WTC11 (cell line): Measurements from ENCODE around the gene BCAS3. TPM values are rescaled to one million over a fixed set of nuclear protein-coding genes. Genes with fewer than 3 reads are reported as not detected.

Experiments used
- ATAC-seq: fragments of 200-7000 bp; cut with Tn5 transposase; 2 replicates; pipeline ENCODE4 v1.10.0; 2021; ENCODE audit warnings: mild to moderate bottlenecking, moderate library complexity
- CTCF ChIA-PET: fragments of 300-600 bp; sonication (Branson Sonifier 250); formaldehyde crosslinking; loops from one replicate; lab custom pipeline; 2021; ENCODE audit warnings: antibody characterized with exemption; lab: Charles Lee
- POLR2A ChIA-PET: fragments of 350-600 bp; sonication (Branson Sonifier 250); formaldehyde crosslinking; loops from one replicate; lab custom pipeline; 2021; ENCODE audit warnings: antibody characterized with exemption; lab: Charles Lee
- DNase-seq: peaks from one replicate; pipeline ENCODE4 v3.0.0; 2021; ENCODE audit warnings: low spot score
- H3K27ac Mint-ChIP-seq: 2 replicates; pipeline ENCODE4 v1.8.0; 2021; ENCODE audit warnings: mixed read lengths
- H3K27me3 Mint-ChIP-seq: 2 replicates; pipeline ENCODE4 v1.8.0; 2021; ENCODE audit warnings: low read depth, mild to moderate bottlenecking, moderate library complexity, mixed read lengths
- H3K36me3 Mint-ChIP-seq: 2 replicates; pipeline ENCODE4 v1.8.0; 2021; ENCODE audit warnings: mixed read lengths
- H3K4me1 Mint-ChIP-seq: 2 replicates; pipeline ENCODE4 v1.8.0; 2022; ENCODE audit warnings: mixed read lengths
- H3K4me3 Mint-ChIP-seq: 2 replicates; pipeline ENCODE4 v1.8.0; 2021; ENCODE audit warnings: mild to moderate bottlenecking, moderate library complexity, mixed read lengths
- H3K9me3 Mint-ChIP-seq: 2 replicates; pipeline ENCODE4 v1.8.0; 2021; ENCODE audit warnings: mixed read lengths
- ATF1 ChIP-seq: sonication (generic); formaldehyde crosslinking; IDR thresholded peaks from 2 replicates; pipeline ENCODE4 v1.8.1; 2023; ENCODE audit warnings: mild to moderate bottlenecking, moderate library complexity, missing genetic modification reagents
- CREM ChIP-seq: sonication (generic); formaldehyde crosslinking; IDR thresholded peaks from 2 replicates; pipeline ENCODE4 v1.8.1; 2022; ENCODE audit warnings: mild to moderate bottlenecking, missing genetic modification reagents, moderate library complexity
- ETV6 ChIP-seq: sonication (generic); formaldehyde crosslinking; IDR thresholded peaks from 2 replicates; pipeline ENCODE4 v1.8.1; 2022; ENCODE audit warnings: mild to moderate bottlenecking, missing genetic modification reagents
- FOXJ3 ChIP-seq: sonication (generic); formaldehyde crosslinking; IDR thresholded peaks from 2 replicates; pipeline ENCODE4 v1.9.0; 2021; ENCODE audit warnings: missing genetic modification reagents, mild to moderate bottlenecking, borderline replicate concordance
- GABPB1 ChIP-seq: sonication (generic); formaldehyde crosslinking; IDR thresholded peaks from 2 replicates; pipeline ENCODE4 v1.8.1; 2023; ENCODE audit warnings: mild to moderate bottlenecking, missing genetic modification reagents
- GRHL2 ChIP-seq: fragments of 250-450 bp; sonication (Bioruptor Pico); IDR thresholded peaks from 2 replicates; pipeline ENCODE4 v1.8.0; 2022; ENCODE audit warnings: mild to moderate bottlenecking, moderate library complexity; ENCODE audit not compliant: insufficient replicate concordance, severe bottlenecking
- JUN ChIP-seq: sonication (generic); formaldehyde crosslinking; IDR thresholded peaks from 2 replicates; pipeline ENCODE4 v1.8.0; 2023; ENCODE audit warnings: mild to moderate bottlenecking, missing genetic modification reagents
- KAT7 ChIP-seq: sonication (generic); formaldehyde crosslinking; IDR thresholded peaks from 2 replicates; pipeline ENCODE4 v1.8.1; 2023; ENCODE audit warnings: missing genetic modification reagents, mild to moderate bottlenecking, borderline replicate concordance
- MYBL2 ChIP-seq: sonication (generic); formaldehyde crosslinking; IDR thresholded peaks from 2 replicates; pipeline ENCODE4 v1.8.1; 2023; ENCODE audit warnings: mild to moderate bottlenecking, moderate library complexity, missing genetic modification reagents
- OVOL2 ChIP-seq: fragments of 250-450 bp; sonication (Bioruptor Pico); IDR thresholded peaks from 2 replicates; pipeline ENCODE4 v1.9.0; 2021; ENCODE audit warnings: mild to moderate bottlenecking, borderline replicate concordance
- RELA ChIP-seq: sonication (generic); formaldehyde crosslinking; IDR thresholded peaks from 2 replicates; pipeline ENCODE4 v1.8.1; 2022; ENCODE audit warnings: missing genetic modification reagents, mild to moderate bottlenecking, borderline replicate concordance
- TEAD1 ChIP-seq: sonication (generic); formaldehyde crosslinking; IDR thresholded peaks from 2 replicates; pipeline ENCODE4 v1.8.0; 2022; ENCODE audit warnings: mild to moderate bottlenecking, missing genetic modification reagents
- TEAD4 ChIP-seq: sonication (generic); formaldehyde crosslinking; IDR thresholded peaks from 2 replicates; pipeline ENCODE4 v1.8.0; 2022; ENCODE audit warnings: mild to moderate bottlenecking, missing genetic modification reagents
- ZNF263 ChIP-seq: sonication (generic); formaldehyde crosslinking; IDR thresholded peaks from 2 replicates; pipeline ENCODE4 v1.8.1; 2022; ENCODE audit warnings: low read depth, mild to moderate bottlenecking, moderate library complexity, missing genetic modification reagents
- ZNF423 ChIP-seq: fragments of 250-450 bp; sonication (Bioruptor Pico); IDR thresholded peaks from 2 replicates; pipeline ENCODE4 v2.1.2; 2022; ENCODE audit warnings: mild to moderate bottlenecking, moderate library complexity
- total RNA-seq: library from RNA; stranded (reverse); gene quantifications from 3 replicates; pipeline ENCODE4 v1.2.3, GENCODE V29; 2021
- TF ChIP-seq, protein P1 (sequence below): fragments of 200-600 bp; IDR thresholded peaks from 2 replicates; pipeline ENCODE4 v1.8.0; 2022; ENCODE audit warnings: antibody characterized with exemption
- TF ChIP-seq, protein P2 (sequence below): fragments of 250-450 bp; sonication (Bioruptor Pico); IDR thresholded peaks from 2 replicates; pipeline ENCODE4 v1.9.0; 2021; ENCODE audit warnings: mild to moderate bottlenecking
- TF ChIP-seq, protein P3 (sequence below): sonication (generic); formaldehyde crosslinking; IDR thresholded peaks from 2 replicates; pipeline ENCODE4 v1.8.1; 2022; ENCODE audit warnings: mild to moderate bottlenecking, moderate library complexity, missing genetic modification reagents
- TF ChIP-seq, protein P4 (sequence below): fragments of 250-450 bp; sonication (Bioruptor Pico); IDR thresholded peaks from 2 replicates; pipeline ENCODE4 v1.9.0; 2021; ENCODE audit warnings: moderate library complexity, mild to moderate bottlenecking, inconsistent platforms, borderline replicate concordance
- TF ChIP-seq, protein P5 (sequence below): sonication (generic); formaldehyde crosslinking; IDR thresholded peaks from 2 replicates; pipeline ENCODE4 v1.8.0; 2023; ENCODE audit warnings: mild to moderate bottlenecking, missing genetic modification reagents
- TF ChIP-seq, protein P6 (sequence below): sonication (generic); formaldehyde crosslinking; IDR thresholded peaks from 2 replicates; pipeline ENCODE4 v1.8.1; 2022; ENCODE audit warnings: missing genetic modification reagents, borderline replicate concordance
- TF ChIP-seq, protein P7 (sequence below): sonication (generic); formaldehyde crosslinking; IDR thresholded peaks from 2 replicates; pipeline ENCODE4 v1.8.0; 2022; ENCODE audit warnings: mild to moderate bottlenecking, missing genetic modification reagents
- TF ChIP-seq, protein P8 (sequence below): sonication (generic); formaldehyde crosslinking; IDR thresholded peaks from 2 replicates; pipeline ENCODE4 v1.8.1; 2022; ENCODE audit warnings: mild to moderate bottlenecking, missing genetic modification reagents, moderate library complexity, borderline replicate concordance

Gene BCAS3
- total RNA-seq, 1 experiment from 2014 or later, result 15.5 TPM

DNA sequence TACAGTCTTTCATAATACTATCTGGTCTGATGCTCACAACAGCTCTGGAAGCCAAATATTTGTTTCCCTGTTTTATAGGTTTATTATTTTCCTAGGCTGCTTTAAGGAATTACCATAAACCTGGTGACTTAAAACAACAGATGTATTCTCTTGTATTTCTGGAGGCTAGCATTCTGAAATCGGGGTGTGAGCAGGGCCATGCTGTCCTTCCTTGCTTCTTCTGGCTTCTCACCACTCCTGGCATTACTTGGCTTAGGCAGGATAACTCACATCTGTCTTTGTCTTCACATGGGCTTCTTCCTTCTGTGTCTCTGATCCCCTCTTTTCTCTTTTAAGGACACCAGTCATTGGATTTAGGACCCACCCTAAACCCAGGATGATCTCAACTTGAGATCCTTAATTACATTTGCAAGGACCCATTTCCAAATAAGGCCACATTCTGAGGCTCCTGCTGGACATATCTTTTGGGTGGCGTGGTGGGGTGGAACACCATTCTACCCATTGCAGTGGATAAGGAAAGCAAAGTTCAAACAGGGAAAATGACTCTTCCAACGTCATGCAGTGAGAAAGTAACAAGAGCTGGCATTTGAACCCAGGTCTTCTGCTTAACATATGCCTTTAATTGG is 682.8 kb downstream of the BCAS3 start:
- no peak overlapping the region for H3K4me3 Mint-ChIP-seq
- TF ChIP-seq ETV6 (no peak), ZNF423 (CRISPR knock-in tag) (no peak), CREM (no peak), FOXJ3 (CRISPR knock-in tag) (no peak), TEAD1 (no peak), RELA (no peak)
- TF ChIP-seq, protein P1, sequence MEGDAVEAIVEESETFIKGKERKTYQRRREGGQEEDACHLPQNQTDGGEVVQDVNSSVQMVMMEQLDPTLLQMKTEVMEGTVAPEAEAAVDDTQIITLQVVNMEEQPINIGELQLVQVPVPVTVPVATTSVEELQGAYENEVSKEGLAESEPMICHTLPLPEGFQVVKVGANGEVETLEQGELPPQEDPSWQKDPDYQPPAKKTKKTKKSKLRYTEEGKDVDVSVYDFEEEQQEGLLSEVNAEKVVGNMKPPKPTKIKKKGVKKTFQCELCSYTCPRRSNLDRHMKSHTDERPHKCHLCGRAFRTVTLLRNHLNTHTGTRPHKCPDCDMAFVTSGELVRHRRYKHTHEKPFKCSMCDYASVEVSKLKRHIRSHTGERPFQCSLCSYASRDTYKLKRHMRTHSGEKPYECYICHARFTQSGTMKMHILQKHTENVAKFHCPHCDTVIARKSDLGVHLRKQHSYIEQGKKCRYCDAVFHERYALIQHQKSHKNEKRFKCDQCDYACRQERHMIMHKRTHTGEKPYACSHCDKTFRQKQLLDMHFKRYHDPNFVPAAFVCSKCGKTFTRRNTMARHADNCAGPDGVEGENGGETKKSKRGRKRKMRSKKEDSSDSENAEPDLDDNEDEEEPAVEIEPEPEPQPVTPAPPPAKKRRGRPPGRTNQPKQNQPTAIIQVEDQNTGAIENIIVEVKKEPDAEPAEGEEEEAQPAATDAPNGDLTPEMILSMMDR, result no peak
- TF ChIP-seq, protein P2, sequence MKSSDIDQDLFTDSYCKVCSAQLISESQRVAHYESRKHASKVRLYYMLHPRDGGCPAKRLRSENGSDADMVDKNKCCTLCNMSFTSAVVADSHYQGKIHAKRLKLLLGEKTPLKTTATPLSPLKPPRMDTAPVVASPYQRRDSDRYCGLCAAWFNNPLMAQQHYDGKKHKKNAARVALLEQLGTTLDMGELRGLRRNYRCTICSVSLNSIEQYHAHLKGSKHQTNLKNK, result no peak
- TF ChIP-seq, protein P3, sequence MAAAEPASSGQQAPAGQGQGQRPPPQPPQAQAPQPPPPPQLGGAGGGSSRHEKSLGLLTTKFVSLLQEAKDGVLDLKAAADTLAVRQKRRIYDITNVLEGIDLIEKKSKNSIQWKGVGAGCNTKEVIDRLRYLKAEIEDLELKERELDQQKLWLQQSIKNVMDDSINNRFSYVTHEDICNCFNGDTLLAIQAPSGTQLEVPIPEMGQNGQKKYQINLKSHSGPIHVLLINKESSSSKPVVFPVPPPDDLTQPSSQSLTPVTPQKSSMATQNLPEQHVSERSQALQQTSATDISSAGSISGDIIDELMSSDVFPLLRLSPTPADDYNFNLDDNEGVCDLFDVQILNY (CRISPR knock-in tag), result no peak
- TF ChIP-seq, protein P4, sequence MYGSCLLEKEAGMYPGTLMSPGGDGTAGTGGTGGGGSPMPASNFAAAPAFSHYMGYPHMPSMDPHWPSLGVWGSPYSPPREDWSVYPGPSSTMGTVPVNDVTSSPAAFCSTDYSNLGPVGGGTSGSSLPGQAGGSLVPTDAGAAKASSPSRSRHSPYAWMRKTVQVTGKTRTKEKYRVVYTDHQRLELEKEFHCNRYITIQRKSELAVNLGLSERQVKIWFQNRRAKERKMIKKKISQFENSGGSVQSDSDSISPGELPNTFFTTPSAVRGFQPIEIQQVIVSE (CRISPR knock-in tag), result no peak
- no peaks in the 10 kb centered on the region; the same call in 1 of the 2 replicates for H3K27me3 Mint-ChIP-seq
- H3K36me3 Mint-ChIP-seq, result no peaks in the 10 kb centered on the region
- no peaks in the 10 kb centered on the region for H3K9me3 Mint-ChIP-seq
- ChIA-PET POLR2A (no interaction called here), CTCF (interaction anchor here (1.0 to 1.2 kb wide), 2 partner anchors 14 to 15 kb away, joined by 3 to 4 read pairs; no protein-coding TSS in a partner anchor)
- no peak overlapping the region for H3K27ac Mint-ChIP-seq
- H3K4me1 Mint-ChIP-seq, result peaks cover 8% of the 10 kb centered on the region
- DNase-seq (no peak), ATAC-seq (no peak)

DNA sequence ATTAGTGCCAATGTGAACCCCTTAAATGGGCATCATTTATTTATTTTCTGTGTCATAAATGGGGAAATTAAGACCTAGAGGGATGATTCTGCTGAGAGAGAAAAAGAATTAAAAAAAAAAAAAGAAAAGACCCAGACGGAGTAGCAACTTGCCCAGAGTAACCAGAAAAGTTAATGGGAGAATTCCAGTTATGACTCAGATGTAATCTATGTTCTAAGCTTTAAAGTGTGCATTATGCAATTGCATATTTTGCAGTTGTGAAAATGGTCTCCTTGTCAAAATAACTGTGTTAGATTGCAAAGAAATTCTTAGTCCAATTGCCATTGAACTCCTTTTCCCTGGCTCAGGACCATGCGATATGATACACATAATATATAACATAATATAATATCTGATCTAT is 683.4 kb downstream of the BCAS3 start:
- no peaks in the 10 kb centered on the region; the same call in 1 of the 2 replicates for H3K27me3 Mint-ChIP-seq
- ChIA-PET POLR2A (no interaction called here), CTCF (no interaction called here)
- H3K27ac Mint-ChIP-seq, result no peak overlapping the region
- TF ChIP-seq TEAD4 (CRISPR knock-in tag) (no peak), ZNF263 (CRISPR knock-in tag) (no peak), GABPB1 (CRISPR knock-in tag) (peak; percentile 57; the same call in 1 of the 2 replicates)
- TF ChIP-seq, protein P5, sequence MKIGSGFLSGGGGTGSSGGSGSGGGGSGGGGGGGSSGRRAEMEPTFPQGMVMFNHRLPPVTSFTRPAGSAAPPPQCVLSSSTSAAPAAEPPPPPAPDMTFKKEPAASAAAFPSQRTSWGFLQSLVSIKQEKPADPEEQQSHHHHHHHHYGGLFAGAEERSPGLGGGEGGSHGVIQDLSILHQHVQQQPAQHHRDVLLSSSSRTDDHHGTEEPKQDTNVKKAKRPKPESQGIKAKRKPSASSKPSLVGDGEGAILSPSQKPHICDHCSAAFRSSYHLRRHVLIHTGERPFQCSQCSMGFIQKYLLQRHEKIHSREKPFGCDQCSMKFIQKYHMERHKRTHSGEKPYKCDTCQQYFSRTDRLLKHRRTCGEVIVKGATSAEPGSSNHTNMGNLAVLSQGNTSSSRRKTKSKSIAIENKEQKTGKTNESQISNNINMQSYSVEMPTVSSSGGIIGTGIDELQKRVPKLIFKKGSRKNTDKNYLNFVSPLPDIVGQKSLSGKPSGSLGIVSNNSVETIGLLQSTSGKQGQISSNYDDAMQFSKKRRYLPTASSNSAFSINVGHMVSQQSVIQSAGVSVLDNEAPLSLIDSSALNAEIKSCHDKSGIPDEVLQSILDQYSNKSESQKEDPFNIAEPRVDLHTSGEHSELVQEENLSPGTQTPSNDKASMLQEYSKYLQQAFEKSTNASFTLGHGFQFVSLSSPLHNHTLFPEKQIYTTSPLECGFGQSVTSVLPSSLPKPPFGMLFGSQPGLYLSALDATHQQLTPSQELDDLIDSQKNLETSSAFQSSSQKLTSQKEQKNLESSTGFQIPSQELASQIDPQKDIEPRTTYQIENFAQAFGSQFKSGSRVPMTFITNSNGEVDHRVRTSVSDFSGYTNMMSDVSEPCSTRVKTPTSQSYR (CRISPR knock-in tag), result no peak
- peaks cover 6% of the 10 kb centered on the region for H3K4me1 Mint-ChIP-seq
- H3K9me3 Mint-ChIP-seq, result no peaks in the 10 kb centered on the region
- ATAC-seq, result no peak
- H3K36me3 Mint-ChIP-seq, result no peaks in the 10 kb centered on the region
- no peak overlapping the region for H3K4me3 Mint-ChIP-seq
- no peak for DNase-seq

DNA sequence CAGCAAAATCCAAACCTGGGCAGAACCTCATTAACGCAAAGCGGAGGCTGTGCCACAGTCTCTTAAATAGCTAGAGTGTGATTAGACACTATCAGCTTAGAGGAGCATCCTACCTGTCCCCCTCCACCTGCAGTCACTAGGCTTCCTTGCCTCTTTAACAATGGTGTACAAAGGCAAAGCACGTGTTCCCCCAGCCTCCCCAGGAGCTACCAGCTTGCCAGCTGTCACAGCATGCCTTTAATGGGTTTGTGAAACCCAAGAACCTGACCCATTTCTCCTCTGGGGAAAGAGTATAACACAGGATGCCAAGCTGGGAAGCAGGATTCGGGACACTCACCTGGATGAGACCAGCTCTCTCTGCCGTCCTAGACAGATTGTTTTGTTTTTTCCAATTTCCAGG is 684.7 kb downstream of the BCAS3 start:
- POLR2A ChIA-PET, result interaction anchor here (0.7 kb wide), 1 partner anchor 11 kb away, joined by 3 read pairs; no protein-coding TSS in a partner anchor
- CTCF ChIA-PET, result interaction anchor here (1.0 to 1.7 kb wide), 3 partner anchors 13 to 391 kb away, joined by 4 to 8 read pairs (median 4); no protein-coding TSS in a partner anchor
- Mint-ChIP-seq H3K4me1 (peaks cover 6% of the 10 kb centered on the region), H3K36me3 (no peaks in the 10 kb centered on the region), H3K9me3 (no peaks in the 10 kb centered on the region), H3K27ac (no peak overlapping the region), H3K27me3 (no peaks in the 10 kb centered on the region; the same call in 1 of the 2 replicates), H3K4me3 (no peak overlapping the region)
- DNase-seq, result no peak
- no peak for ATAC-seq
- TF ChIP-seq ATF1 (no peak), MYBL2 (no peak), OVOL2 (no peak), GRHL2 (no peak), KAT7 (CRISPR knock-in tag) (no peak), JUN (CRISPR knock-in tag) (no peak)
- TF ChIP-seq, protein P6, sequence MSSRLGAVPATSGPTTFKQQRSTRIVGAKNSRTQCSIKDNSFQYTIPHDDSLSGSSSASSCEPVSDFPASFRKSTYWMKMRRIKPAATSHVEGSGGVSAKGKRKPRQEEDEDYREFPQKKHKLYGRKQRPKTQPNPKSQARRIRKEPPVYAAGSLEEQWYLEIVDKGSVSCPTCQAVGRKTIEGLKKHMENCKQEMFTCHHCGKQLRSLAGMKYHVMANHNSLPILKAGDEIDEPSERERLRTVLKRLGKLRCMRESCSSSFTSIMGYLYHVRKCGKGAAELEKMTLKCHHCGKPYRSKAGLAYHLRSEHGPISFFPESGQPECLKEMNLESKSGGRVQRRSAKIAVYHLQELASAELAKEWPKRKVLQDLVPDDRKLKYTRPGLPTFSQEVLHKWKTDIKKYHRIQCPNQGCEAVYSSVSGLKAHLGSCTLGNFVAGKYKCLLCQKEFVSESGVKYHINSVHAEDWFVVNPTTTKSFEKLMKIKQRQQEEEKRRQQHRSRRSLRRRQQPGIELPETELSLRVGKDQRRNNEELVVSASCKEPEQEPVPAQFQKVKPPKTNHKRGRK (CRISPR knock-in tag), result no peak
- TF ChIP-seq, protein P7, sequence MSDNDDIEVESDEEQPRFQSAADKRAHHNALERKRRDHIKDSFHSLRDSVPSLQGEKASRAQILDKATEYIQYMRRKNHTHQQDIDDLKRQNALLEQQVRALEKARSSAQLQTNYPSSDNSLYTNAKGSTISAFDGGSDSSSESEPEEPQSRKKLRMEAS (CRISPR knock-in tag), result no peak
- TF ChIP-seq, protein P8, sequence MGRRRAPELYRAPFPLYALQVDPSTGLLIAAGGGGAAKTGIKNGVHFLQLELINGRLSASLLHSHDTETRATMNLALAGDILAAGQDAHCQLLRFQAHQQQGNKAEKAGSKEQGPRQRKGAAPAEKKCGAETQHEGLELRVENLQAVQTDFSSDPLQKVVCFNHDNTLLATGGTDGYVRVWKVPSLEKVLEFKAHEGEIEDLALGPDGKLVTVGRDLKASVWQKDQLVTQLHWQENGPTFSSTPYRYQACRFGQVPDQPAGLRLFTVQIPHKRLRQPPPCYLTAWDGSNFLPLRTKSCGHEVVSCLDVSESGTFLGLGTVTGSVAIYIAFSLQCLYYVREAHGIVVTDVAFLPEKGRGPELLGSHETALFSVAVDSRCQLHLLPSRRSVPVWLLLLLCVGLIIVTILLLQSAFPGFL (CRISPR knock-in tag), result no peak
